MCF 10A (cell line): Measurements from ENCODE around the gene SLPI. TPM values are rescaled to one million over a fixed set of nuclear protein-coding genes. Genes with fewer than 3 reads are reported as not detected.

ENCODE experiments used
- BruUV-seq: library from RNA; stranded (reverse); fragments of 400-500 nt; replicated peaks from 2 replicates; lab custom pipeline; 2021; lab: Mats Ljungman, UMichigan
- CTCF ChIA-PET: fragments of 300-600 bp; sonication (Branson Sonifier 250); formaldehyde crosslinking; extraction: SDS; loops from one replicate; lab custom pipeline; 2021; ENCODE audit warnings: antibody characterized with exemption, inconsistent platforms; lab: Yijun Ruan, JAX
- POLR2A ChIA-PET: fragments of 300-600, 350-650 bp; sonication (Branson Sonifier 250); formaldehyde crosslinking; extraction: SDS; loops from one replicate; lab custom pipeline; 2020; ENCODE audit warnings: antibody characterized with exemption, inconsistent platforms; lab: Yijun Ruan, JAX
- DNase-seq: peaks from one replicate; pipeline ENCODE4 v3.0.0-alpha.2; 2018; ENCODE audit not compliant: unreplicated experiment
- H3K27ac Mint-ChIP-seq: one replicate; pipeline ENCODE4 v1.8.0; 2022; ENCODE audit warnings: mild to moderate bottlenecking, low read depth, mixed read lengths; ENCODE audit not compliant: unreplicated experiment
- H3K27me3 Mint-ChIP-seq: one replicate; pipeline ENCODE4 v1.8.0; 2022; ENCODE audit warnings: mixed read lengths; ENCODE audit not compliant: insufficient read depth, unreplicated experiment
- H3K36me3 Mint-ChIP-seq: one replicate; pipeline ENCODE4 v1.8.0; 2022; ENCODE audit warnings: mild to moderate bottlenecking, moderate library complexity, mixed read lengths; ENCODE audit not compliant: insufficient read depth, unreplicated experiment
- H3K4me1 Mint-ChIP-seq: one replicate; pipeline ENCODE4 v1.8.0; 2022; ENCODE audit warnings: mixed read lengths; ENCODE audit not compliant: insufficient read depth, unreplicated experiment
- H3K4me3 Mint-ChIP-seq: one replicate; pipeline ENCODE4 v1.8.0; 2022; ENCODE audit warnings: mild to moderate bottlenecking, moderate library complexity, mixed read lengths; ENCODE audit not compliant: unreplicated experiment
- H3K9me3 Mint-ChIP-seq: one replicate; pipeline ENCODE4 v1.8.0; 2022; ENCODE audit warnings: mixed read lengths; ENCODE audit not compliant: unreplicated experiment
- CTCF ChIP-seq: fragments of 200-600 bp; IDR thresholded peaks from one replicate; pipeline ENCODE4 v1.8.0; 2022; ENCODE audit warnings: antibody characterized with exemption, mild to moderate bottlenecking; ENCODE audit not compliant: unreplicated experiment
- intact Hi-C: fragments of 100-400 bp; cut with micrococcal nuclease; formaldehyde crosslinking; loops from 2 replicates; pipeline ENCODE4 v1.14.1; 2022
- total RNA-seq: library from RNA; stranded (reverse); gene quantifications from 2 replicates; pipeline ENCODE4 v1.2.3, GENCODE V29; 2022

Gene SLPI
- total RNA-seq, 1 experiment from 2014 or later: 273 TPM

DNA sequence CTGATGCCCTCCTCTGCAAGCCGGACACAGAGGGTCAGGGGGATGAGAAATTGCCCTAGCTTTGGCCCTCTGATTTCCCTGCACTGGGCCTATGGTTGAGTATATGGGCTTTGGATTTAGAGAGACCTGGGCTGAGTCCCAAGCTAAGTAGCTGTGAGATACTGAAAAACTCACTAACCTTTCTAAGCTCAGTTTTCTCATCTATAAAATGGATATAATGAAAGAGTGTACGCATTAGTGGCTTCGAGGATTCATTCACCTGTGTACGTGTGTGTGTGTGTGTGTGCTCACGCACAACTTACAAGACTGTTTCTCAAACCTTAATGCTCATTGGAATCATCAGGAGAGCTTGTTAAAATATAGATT, 39.6 kb upstream of the SLPI start:
- no peak for TF ChIP-seq CTCF
- intact Hi-C loops: loop anchor here (5.0 kb wide), 2 partner anchors 172 to 407 kb away; partner anchors contain the start of genes WFDC12 and YWHAB
- Mint-ChIP-seq H3K4me3 (peak overlapping the region; percentile 64), H3K27me3 (no peaks in the 10 kb centered on the region), H3K9me3 (no peaks in the 10 kb centered on the region), H3K36me3 (no peaks in the 10 kb centered on the region), H3K4me1 (peaks cover 12% of the 10 kb centered on the region), H3K27ac (no peak overlapping the region)
- BruUV-seq: no TSS peak
- DNase-seq: no peak
- ChIA-PET POLR2A (interaction anchor here (0.7 to 2.0 kb wide), 15 partner anchors 25 to 327 kb away, joined by 3 to 11 read pairs (median 4); partner anchors contain the start of gene SLPI), CTCF (interaction anchor here (0.6 to 7.9 kb wide), 88 partner anchors 9 to 601 kb away, joined by 3 to 167 read pairs (median 5); partner anchors contain the start of genes KCNS1, MATN4, RBPJL and SEMG1)

DNA sequence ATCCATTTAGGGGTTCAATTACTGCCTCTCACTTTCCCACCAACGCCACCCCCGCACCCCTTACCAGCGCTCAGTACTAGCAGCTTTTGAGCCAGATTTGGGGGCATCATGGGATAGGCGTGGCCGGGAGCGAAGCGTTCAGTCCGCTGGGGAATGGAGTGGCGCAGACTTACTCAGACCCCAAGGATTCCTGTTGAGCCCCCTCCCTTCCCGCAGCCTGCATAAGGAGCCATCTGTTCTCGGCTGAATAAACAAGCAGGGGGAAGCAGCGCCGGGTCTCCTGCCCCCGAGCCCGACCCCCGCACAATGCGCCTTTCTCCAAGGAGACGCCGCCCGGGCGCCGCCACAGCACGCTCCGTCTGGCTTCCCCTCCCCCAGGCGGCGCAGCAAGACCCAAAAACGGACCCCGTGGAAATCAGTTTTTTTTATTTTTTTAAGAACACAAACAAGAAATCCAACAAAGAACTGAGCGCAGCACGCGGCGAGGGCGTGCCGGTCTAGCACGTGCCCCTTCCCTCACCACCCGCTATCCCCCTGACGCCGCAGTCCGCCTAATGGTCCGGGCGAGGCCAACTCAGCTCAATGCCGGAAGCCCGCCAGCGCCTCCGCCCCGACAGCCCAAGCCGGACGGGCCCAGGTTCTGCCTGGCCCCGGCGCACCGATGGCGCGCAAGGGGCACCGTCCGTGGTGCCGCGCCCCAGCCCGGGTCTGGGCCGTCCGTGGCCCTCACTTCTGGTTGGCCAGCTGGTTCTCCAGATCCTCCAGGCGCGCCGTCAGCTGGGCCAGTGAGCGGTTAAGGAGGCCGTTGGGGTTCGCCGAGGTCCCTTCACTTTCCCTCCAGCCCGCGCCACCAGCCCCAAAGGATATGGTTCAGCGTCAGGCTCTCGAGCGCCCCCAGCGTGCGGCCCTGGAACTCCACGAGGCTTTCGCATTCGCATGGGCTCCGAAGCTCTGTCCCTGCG, 39.0 kb upstream of the SLPI start:
- intact Hi-C loops: loop anchor here (5.0 kb wide), 2 partner anchors 171 to 406 kb away; partner anchors contain the start of genes WFDC12 and YWHAB
- H3K36me3 Mint-ChIP-seq: no peaks in the 10 kb centered on the region
- BruUV-seq: no TSS peak
- no peaks in the 10 kb centered on the region for H3K9me3 Mint-ChIP-seq
- peaks cover 12% of the 10 kb centered on the region for H3K4me1 Mint-ChIP-seq
- ChIA-PET CTCF (interaction anchor here (0.6 to 7.9 kb wide), 103 partner anchors 7 to 1380 kb away, joined by 3 to 167 read pairs (median 5); partner anchors contain the start of genes KCNS1, MATN4, RBPJL and SEMG1), POLR2A (interaction anchor here (0.5 to 2.0 kb wide), 18 partner anchors 24 to 1114 kb away, joined by 3 to 11 read pairs (median 3); partner anchors contain the start of gene SLPI)
- H3K27ac Mint-ChIP-seq: no peak overlapping the region
- peak overlapping the region; percentile 64 for H3K4me3 Mint-ChIP-seq
- DNase-seq: peak; percentile 79
- no peaks in the 10 kb centered on the region for H3K27me3 Mint-ChIP-seq
- TF ChIP-seq CTCF: peak; percentile 97

GRCh38 chr20:45292343-45292742, 38.0 kb upstream of the SLPI start:
- TF ChIP-seq CTCF: no peak
- ChIA-PET CTCF (interaction anchor here (0.6 to 7.9 kb wide), 44 partner anchors 10 to 479 kb away, joined by 3 to 167 read pairs (median 14); partner anchors contain the start of genes SLPI and WFDC5), POLR2A (interaction anchor here (0.5 to 3.8 kb wide), 7 partner anchors 33 to 1115 kb away, joined by 3 to 23 read pairs (median 5); partner anchors contain the start of gene SLPI)
- no peaks in the 10 kb centered on the region for H3K9me3 Mint-ChIP-seq
- intact Hi-C loops: loop anchor here (5.0 kb wide), 2 partner anchors 170 to 405 kb away; partner anchors contain the start of genes WFDC12 and YWHAB
- no peaks in the 10 kb centered on the region for H3K27me3 Mint-ChIP-seq
- peaks cover 12% of the 10 kb centered on the region for H3K4me1 Mint-ChIP-seq
- H3K36me3 Mint-ChIP-seq: no peaks in the 10 kb centered on the region
- DNase-seq: no peak
- H3K4me3 Mint-ChIP-seq: peak overlapping the region; percentile 64
- H3K27ac Mint-ChIP-seq: no peak overlapping the region
- BruUV-seq: no TSS peak
